IPS-18c (cell line): ENCODE data around the gene PRICKLE3.
"Not testable (repeated sequence)": the region's sequence is repeated elsewhere in the genome, so short reads cannot be mapped to it uniquely, and the experiment has no call there.

ENCODE experiments used
- H3K4me3 ChIP-seq: 2 replicates; pipeline ENCODE4 v1.7.0; 2013; ENCODE audit warnings: low read depth, mild to moderate bottlenecking, low read length, moderate library complexity; ENCODE audit not compliant: insufficient read depth
- H3K9me3 ChIP-seq: one replicate; pipeline ENCODE4 v1.6.1; 2013; ENCODE audit warnings: mild to moderate bottlenecking, low read length, moderate library complexity; ENCODE audit not compliant: control insufficient read depth, insufficient read depth

Gene PRICKLE3

GRCh38 chrX:49149291-49149690 is 36.9 kb downstream of the PRICKLE3 start:
- H3K4me3 ChIP-seq, H3K9me3 ChIP-seq: not testable (repeated sequence)

- not testable (repeated sequence) for H3K4me3 ChIP-seq
Measured at GRCh38 chrX:49148390-49149100, 37.6 kb downstream of the PRICKLE3 start.

GRCh38 chrX:49147936-49148335 is 38.2 kb downstream of the PRICKLE3 start:
- Histone ChIP-seq H3K9me3 (peaks cover 6% of the 10 kb centered on the region), H3K4me3 (no peak overlapping the region)

More at GRCh38 chrX:49148390-49149100, 37.6 kb downstream of the PRICKLE3 start:
- H3K9me3 ChIP-seq, result not testable (repeated sequence)

GRCh38 chrX:49147282-49147681 is 38.9 kb downstream of the PRICKLE3 start:
- Histone ChIP-seq H3K9me3 (peaks cover 11% of the 10 kb centered on the region), H3K4me3 (no peak overlapping the region)

- H3K4me3 ChIP-seq, result not testable (repeated sequence)
- peaks cover 16% of the 10 kb centered on the region for H3K9me3 ChIP-seq
Measured at GRCh38 chrX:49143154-49143553, 43.0 kb downstream of the PRICKLE3 start.

- H3K4me3 ChIP-seq, result not testable (repeated sequence)
- peaks cover 16% of the 10 kb centered on the region for H3K9me3 ChIP-seq
Measured at GRCh38 chrX:49142264-49142663, 43.9 kb downstream of the PRICKLE3 start.

- Histone ChIP-seq H3K9me3 (peaks cover 16% of the 10 kb centered on the region), H3K4me3 (no peak overlapping the region)
Measured at GRCh38 chrX:49139713-49140112, 46.5 kb downstream of the PRICKLE3 start.

GRCh38 chrX:49137492-49137891 is 48.7 kb downstream of the PRICKLE3 start:
- H3K9me3 ChIP-seq, result peaks cover 12% of the 10 kb centered on the region
- no peak overlapping the region for H3K4me3 ChIP-seq

- Histone ChIP-seq H3K4me3 (no peak overlapping the region), H3K9me3 (peaks cover 8% of the 10 kb centered on the region)
Measured at GRCh38 chrX:49133759-49134158, 52.4 kb downstream of the PRICKLE3 start.

GRCh38 chrX:49132275-49132674 is 53.9 kb downstream of the PRICKLE3 start:
- not testable (repeated sequence) for H3K4me3 ChIP-seq, H3K9me3 ChIP-seq

GRCh38 chrX:49129427-49129826 is 56.7 kb downstream of the PRICKLE3 start:
- Histone ChIP-seq H3K4me3 (no peak overlapping the region), H3K9me3 (peaks cover 8% of the 10 kb centered on the region)

GRCh38 chrX:49127742-49128258 is 58.4 kb downstream of the PRICKLE3 start:
- H3K4me3 ChIP-seq, result not testable (repeated sequence)
- peaks cover 11% of the 10 kb centered on the region for H3K9me3 ChIP-seq
